Adipose tissue (tissue), 3 donors: ENCODE results near the gene ZNF248. TPM values are rescaled to one million over a fixed set of nuclear protein-coding genes. Genes with fewer than 3 reads are reported as not detected.
"Not testable (repeated sequence)": the region's sequence is repeated elsewhere in the genome, so short reads cannot be mapped to it uniquely, and the experiment has no call there.

Source experiments
- H3K27ac ChIP-seq: one replicate; pipeline ENCODE4 v1.5.1; 2013; ENCODE audit warnings: low read depth, low read length
- WGBS, 3 donors: extraction: QIAGEN DNeasy Blood & Tissue Kit; methylation state at CpG; one replicate each; pipeline ENCODE4 v1.1.7; 2013; 5-methylcytosine and 5-hydroxymethylcytosine counted together
- polyA plus RNA-seq, 3 donors: library from polyadenylated mRNA; stranded (reverse); fragments of 200-250 nt; gene quantifications; one replicate each; pipeline ENCODE4 v1.2.3, GENCODE V29; 2013
- donor health status: healthy with polysubstance abuse.
- donor health status: Bipolar disorder and iron deficiency.
- donor health status: healthy.

Gene ZNF248
- polyA plus RNA-seq = 1 to 10 TPM; 2.3 to 4.7 (median 2.5) TPM

DNA sequence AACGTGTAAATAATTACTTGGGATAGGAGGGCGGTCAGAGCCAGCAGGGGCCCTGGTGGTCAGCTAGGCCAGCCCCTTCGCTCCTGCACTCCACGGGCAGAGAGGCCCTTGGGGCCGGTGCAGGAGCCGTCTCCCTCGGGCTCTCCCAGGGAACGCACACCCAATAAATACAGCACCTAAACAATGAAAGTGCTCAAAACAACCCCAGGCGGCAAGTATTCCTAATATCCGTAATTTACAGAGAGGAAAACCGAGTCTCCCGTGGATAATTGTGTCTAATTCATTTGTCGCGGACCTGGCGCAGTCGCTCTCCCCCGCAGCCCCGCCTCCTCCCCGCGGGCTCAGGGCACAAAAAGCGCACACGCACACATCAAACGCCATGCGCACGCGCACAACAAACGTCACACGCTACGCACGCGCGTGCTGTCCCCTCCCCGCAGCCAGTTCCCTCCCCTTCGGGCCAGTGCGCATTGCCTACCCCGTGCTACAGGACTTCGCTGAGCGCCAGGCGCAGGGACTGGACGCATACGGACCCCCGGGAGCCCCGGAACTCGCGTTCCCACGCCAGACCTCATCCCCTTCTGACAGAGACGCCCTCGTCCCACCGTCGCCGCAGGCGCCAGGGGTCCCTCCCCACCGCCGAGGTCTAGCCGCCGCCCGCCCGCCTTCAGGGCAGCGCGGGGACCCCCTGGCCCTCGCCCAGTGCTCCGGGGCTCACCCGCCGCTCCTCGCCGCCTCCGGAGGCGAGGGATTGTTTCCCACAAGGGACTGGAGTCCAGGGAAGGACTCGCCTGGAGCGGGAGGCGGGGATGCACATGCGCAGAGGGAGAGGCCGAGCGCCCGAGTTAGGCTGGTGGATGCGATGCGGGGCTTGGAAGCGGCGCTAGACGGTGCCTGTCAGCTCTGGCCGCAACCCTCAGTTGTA is at the start of gene ZNF248:
Gene ZNF248, minus strand, starts transcription at position 324 of the 925 bp plus-strand sequence. CDS start 1,300 bp downstream, outside the sequence.
- H3K27ac ChIP-seq = peak within 1 kb of the TSS; percentile 97
- 1% methylated on average over 78 to 81 of the region's 81 CpGs for WGBS, 3 donors

DNA sequence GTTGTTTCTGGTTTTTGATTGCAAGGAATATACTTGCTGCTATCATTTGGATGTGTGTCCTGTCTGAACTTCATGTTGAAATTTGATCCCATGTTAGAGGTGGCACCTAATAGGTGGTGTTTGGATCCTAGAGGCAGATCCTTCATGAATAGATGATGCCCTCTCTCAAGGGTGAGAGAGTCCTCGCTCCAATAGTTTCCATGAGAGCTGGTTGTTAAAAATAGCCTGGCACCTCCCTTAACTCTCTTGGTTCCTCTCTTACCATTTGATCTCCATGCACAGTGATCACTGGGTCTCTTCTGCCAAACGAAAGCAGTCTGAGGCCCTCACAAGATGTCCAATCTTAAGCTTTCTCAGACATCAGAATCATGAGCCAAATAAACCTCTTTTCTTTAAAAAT is 49.0 kb upstream of the ZNF248 start:
- WGBS, 3 donors = 33 to 43% (median 36%) methylated on average over 2 of the region's 2 CpGs
- H3K27ac ChIP-seq = no peak overlapping the region

GRCh38 chr10:37896436-37896835 is 39.0 kb upstream of the ZNF248 start:
- no peak overlapping the region for H3K27ac ChIP-seq

- no peak overlapping the region for H3K27ac ChIP-seq
- 65 to 73% (median 73%) methylated on average over 3 of the region's 3 CpGs for WGBS, 3 donors
Observed at GRCh38 chr10:37895674-37896073, 38.3 kb upstream of the ZNF248 start.

- no peak overlapping the region for H3K27ac ChIP-seq
Observed at GRCh38 chr10:37885850-37886249, 28.4 kb upstream of the ZNF248 start.

- WGBS, 3 donors = 76 to 83% (median 78%) methylated on average over 4 of the region's 4 CpGs
- no peak overlapping the region for H3K27ac ChIP-seq
Observed at GRCh38 chr10:37872955-37873354, 15.5 kb upstream of the ZNF248 start.

GRCh38 chr10:37872283-37872682 is 14.9 kb upstream of the ZNF248 start:
- H3K27ac ChIP-seq = no peak overlapping the region
- 75 to 89% (median 87%) methylated on average over 5 of the region's 5 CpGs for WGBS, 3 donors

DNA sequence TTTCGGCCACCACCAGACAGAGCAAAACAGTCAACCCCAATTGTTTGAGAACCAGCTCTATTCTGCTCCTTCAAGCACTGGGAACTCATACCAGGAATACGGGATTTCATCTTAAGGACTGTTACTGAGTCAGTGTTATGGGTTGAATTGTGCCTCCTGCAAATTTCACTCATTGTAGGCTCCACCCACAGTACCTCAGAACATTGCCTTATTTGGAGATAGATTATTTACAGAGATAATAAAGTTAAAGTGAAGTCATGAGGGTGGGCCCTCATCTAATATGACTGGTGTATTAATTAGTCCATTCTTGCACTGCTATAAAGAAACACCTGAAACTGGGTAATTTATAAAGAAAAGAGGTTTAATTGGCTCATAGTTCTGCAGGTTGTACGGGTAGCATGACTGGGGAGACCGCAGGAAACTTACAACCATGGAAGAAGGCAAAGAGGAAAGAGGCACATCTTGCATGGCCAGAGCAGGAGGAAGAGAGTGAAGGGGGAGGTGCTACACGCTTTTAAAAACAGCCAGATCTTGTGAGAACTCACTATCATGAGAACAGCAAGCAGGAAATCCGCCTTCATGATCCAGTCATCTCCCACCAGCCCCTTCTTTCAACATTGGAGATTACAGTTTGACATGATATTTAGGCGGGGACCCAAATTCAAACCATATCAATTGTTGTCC is 14.3 kb upstream of the ZNF248 start:
- no peak overlapping the region for H3K27ac ChIP-seq
- WGBS, 3 donors = 61 to 77% (median 71%) methylated on average over 7 of the region's 7 CpGs

DNA sequence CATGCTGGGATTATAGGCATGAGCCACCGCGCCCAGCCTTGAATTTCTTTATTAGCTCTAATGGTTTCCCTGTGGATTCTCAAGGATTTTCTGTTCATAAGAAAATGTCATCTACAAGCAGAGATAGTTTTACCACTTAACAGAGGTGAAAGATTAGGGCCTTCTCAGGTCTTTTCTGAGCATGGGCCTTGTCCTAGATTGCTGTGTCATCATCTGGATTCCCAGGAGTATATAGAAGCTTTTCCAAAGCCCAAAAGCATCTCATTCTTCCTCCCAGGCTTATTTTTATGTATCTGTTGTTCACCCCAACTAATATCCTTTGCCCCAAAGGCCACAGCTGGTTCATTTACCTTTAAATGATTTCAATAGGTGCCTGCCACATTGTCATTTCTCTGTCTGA is 13.7 kb upstream of the ZNF248 start:
- 43 to 95% (median 69%) methylated on average over 2 of the region's 2 CpGs for WGBS, 3 donors
- H3K27ac ChIP-seq = no peak overlapping the region

DNA sequence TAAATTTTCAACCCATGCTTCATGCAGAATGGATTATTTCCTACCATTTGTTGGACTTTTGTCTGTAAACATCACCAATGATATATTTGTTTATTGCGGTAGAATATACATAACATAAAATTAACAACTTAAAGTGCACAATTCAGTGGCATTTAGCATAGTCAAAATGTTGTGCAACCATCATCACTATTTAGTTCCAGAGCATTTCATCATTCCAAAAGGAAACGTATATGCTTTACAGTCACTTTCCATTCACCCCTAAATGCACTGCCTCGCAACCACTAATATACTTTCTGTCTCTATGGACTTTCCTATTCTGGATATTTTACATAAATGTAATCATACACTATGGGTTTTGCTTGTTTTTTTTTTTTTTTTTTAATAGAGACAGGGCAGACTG is 11.4 kb upstream of the ZNF248 start:
- H3K27ac ChIP-seq = no peak overlapping the region
- 88 to 91% (median 90%) methylated on average over 3 of the region's 3 CpGs for WGBS, 3 donors

DNA sequence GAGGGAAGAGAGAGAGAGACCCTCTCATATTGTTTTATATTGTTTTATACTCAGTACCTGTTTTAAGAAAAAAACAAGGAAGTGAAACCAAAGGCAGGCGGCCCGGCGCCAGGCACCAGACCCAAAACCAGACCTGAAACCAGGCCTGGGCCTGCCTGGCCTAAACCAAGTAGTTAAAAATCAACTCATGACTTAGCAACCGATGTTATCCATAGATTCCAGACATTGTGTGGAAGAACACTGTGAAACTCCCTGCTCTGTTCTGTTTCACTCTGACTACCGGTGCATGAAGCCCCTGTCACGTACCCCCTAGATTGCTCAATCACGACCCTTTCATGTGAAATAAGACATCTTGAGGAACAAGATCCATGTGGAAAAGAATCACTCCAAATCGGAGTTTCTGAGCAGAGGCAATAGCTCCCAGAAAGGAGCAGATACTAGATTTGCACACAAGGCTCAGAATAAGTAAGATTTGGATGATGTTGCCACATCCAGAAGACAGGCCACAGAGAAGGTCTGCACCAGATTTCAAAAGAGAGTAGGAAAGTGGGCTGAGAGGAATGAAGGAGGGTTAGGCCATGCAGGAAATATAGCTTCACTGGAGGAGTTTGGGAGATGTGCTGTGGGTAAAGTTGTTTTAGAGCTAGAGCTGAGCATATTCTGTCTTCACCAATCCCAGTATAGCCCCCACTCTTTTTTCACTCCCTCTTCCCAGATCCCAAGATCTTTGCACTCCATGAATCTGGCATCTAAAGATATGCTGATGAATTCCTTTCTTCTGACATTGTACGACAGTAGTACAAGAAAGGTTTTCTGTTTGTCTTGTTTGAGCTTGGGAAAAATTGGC is 8.8 kb upstream of the ZNF248 start:
- WGBS, 3 donors = 76 to 81% (median 79%) methylated on average over 9 of the region's 9 CpGs

DNA sequence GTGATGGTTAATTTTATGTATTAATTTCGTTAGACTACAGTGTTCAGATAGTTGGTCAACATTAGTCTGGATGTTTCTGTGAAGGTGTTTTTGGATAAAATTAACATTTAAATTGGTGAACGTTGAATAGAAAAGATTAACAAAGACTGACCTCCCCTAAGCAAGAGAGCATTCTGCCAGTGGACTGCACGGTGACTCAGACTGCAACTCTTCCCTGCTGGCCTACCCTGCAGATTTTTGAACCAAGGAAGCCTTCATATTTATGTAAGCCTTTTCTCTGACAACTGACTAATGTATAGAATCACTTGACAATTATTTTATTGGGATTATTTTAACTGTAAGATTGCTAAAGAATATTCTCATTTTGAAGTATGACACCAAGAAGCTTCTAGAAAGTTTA is 7.9 kb upstream of the ZNF248 start:
- 63 to 72% (median 71%) methylated on average over 3 of the region's 3 CpGs for WGBS, 3 donors
- H3K27ac ChIP-seq = no peak overlapping the region

More for the DNA sequence above, 8.8 kb upstream of the ZNF248 start:
- no peak overlapping the region for H3K27ac ChIP-seq

DNA sequence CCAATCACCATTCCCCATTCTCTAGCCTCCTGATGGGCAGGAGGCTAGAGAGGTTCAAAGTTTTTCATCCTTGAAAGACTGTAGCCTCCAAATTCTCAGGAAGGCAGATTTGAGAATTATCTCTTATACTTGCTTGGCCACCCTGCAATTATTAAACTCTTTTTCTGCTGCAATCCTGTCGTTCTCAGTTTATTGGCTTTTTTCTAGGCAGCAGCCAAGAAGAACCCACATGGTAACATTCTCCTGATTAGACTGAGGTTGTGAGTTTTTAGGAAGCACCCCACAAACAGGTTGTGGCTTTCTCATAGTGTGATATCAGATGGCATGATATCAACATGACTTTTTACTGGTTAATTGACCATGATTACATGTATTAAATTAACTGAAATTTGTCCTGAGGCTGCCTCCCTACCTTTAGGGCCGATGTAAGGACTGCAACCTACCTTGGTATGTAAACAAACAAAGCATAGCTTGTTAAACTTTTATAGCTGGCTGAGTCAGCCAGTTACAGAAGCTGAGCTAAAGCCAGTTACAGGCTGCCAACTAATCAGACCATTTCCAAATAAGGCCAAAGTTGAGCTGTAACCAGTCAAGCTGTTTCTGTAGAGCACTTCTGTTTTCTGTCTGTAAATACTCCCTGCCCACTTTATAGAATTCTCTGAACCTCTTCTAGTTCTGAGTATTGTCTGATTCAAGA is 3.2 kb upstream of the ZNF248 start:
- no peak overlapping the region for H3K27ac ChIP-seq
- WGBS, 3 donors = 60 to 75% (median 74%) methylated on average over 2 of the region's 2 CpGs

DNA sequence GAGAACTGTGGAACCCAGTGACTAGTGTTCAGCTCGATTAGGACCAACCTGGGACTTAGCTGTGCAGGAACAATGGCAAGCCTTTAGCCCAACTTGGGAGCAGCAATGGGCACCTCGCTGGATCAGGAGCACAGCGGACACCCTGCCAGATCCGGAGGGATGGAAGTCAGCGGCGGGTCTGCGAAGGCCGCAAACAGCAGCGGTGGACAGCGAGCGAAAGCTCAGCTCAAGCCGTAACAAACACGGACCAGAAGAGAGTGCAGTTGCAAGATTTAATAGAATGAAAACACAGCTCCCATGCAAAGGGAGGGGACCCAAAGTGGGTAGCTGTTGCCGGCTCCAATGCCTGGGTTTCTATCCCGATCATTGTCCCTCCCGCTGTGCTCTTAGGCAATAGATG is 1.9 kb upstream of the ZNF248 start:
- H3K27ac ChIP-seq = not testable (repeated sequence)
- WGBS, 3 donors = 93 to 98% (median 94%) methylated on average over 16 of the region's 16 CpGs

DNA sequence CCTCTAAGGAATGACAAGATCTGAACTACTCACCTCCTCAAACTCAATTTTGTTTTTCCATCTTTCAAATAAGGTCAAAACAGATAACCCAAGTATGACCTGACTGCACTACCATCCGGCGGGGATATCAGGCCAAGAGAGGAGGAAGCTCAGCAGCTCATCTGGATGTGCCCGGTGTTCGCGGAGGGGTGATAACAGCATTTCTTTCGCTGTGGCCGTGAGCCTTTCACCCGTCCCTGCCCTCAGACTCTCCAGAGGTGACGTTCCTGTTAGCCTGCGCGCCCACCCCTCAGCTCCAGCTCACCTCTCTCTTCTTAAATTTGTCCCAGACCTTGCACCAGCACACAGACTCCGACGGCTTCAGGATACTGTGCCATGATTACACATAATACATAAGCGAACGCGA is 526 bp downstream of the ZNF248 start:
- WGBS, 3 donors = 0 to 1% (median 1%) methylated on average over 16 of the region's 16 CpGs
- H3K27ac ChIP-seq = no peak overlapping the region

GRCh38 chr10:37855636-37856035 is 1.8 kb downstream of the ZNF248 start:
- WGBS, 3 donors = 40 to 73% (median 65%) methylated on average over 4 of the region's 4 CpGs
- no peak overlapping the region for H3K27ac ChIP-seq

DNA sequence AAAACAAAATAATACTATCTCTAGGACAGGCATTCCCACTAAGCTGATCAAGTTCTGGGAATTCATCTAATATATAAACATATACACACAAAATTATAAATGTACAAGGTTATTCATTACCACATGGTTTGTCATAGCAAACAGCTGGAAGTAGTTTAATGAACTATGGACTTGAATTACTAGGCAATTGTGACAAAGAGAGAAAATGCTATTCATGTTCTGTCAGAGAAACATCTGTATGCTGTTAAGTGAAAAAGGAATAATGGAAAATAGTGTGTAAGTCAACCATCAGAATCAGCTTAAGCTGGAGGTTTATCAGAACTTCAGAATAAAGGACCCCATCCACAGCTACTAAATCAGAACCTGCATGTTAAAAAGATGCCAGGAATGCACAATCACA is 2.8 kb downstream of the ZNF248 start:
- H3K27ac ChIP-seq = no peak overlapping the region

DNA sequence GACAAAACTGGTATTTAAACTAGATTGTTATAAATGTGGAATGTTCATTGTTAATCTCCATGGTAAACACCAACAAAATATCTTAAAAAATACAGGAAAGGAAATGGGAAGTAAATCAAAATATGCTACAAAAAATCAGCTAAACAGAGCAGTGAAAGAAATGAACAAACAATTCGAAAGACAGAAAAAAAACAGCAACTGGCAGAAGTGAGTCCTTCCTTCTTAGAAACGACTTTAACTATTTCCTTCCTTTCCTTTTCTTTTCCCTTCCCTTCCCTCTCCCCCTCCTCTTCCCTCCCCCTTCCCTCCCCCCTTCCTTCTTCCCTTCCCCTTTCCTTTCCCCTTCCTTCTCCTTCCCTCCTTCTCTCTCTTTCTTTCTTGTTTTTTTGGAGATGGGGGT is 12.8 kb downstream of the ZNF248 start:
- WGBS, 3 donors = 65 to 92% (median 78%) methylated on average over 2 of the region's 2 CpGs
- H3K27ac ChIP-seq = no peak overlapping the region
